ENCODE results near the gene MB. TPM values are rescaled to one million over a fixed set of nuclear protein-coding genes. Genes with fewer than 3 reads are reported as not detected.
"Not testable (repeated sequence)": the region's sequence is repeated elsewhere in the genome, so short reads cannot be mapped to it uniquely, and the experiment has no call there.

MB gene
- 10 to 100 TPM in 2 of 3 donors, 1 to 10 TPM in 1; 2.1 to 17.2 (median 13.4) TPM for total RNA-seq
- long read RNA-seq, donor 1, partial matches to known transcripts = 0 of 5 reads
- long read RNA-seq, donor 1, other reads (novel, unspliced or antisense) = 2 of 5 reads
- long read RNA-seq, donor 2, transcript MB-205 (4 exons, 582 nt) = major isoform, 10 of 11 reads
- long read RNA-seq, donor 2, partial matches to known transcripts = 1 of 11 reads
- long read RNA-seq, donor 2, other reads (novel, unspliced or antisense) = 0 of 11 reads

DNA sequence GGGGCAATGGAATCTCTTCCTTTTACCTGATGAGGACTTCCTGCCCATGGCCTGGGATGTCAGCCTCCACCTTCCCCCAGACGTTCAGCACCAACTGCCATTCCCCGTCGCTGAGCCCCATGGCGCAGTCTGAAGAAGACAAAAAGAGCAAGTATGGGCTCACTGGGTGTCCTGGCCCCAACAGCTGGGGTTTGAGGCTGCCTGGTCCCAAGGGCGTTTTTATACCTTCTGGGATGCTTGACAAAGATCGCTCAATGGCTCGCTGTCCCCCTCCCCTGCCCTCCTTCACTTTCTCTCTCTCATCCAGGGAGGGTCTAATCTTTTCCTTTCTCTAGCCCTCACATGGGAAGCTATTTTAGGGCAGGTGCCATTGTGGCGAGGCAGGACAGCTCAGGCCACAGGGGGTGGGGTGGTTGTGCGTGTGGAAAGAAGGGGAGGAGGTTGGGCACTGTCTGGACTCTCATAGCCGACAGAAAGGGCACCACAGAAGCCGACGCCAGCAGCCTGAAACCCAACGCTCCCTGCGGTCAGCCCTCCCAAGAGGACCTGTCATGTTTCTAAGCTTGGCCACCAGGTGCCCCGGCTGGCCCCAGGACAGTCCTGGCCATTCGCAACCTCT lies at the start of gene MB:
TSS of gene MB (minus strand) at position 193 of the 619 bp plus-strand sequence. CDS start at position 121, 72 bp downstream.
- no peak for ATAC-seq
- TF ChIP-seq, protein P1, sequence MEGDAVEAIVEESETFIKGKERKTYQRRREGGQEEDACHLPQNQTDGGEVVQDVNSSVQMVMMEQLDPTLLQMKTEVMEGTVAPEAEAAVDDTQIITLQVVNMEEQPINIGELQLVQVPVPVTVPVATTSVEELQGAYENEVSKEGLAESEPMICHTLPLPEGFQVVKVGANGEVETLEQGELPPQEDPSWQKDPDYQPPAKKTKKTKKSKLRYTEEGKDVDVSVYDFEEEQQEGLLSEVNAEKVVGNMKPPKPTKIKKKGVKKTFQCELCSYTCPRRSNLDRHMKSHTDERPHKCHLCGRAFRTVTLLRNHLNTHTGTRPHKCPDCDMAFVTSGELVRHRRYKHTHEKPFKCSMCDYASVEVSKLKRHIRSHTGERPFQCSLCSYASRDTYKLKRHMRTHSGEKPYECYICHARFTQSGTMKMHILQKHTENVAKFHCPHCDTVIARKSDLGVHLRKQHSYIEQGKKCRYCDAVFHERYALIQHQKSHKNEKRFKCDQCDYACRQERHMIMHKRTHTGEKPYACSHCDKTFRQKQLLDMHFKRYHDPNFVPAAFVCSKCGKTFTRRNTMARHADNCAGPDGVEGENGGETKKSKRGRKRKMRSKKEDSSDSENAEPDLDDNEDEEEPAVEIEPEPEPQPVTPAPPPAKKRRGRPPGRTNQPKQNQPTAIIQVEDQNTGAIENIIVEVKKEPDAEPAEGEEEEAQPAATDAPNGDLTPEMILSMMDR (IDR thresholded peaks at IDR 0.05) = no peak
- Histone ChIP-seq H3K9me3 (no peaks in the 10 kb centered on the region), H3K4me3 (no peak within 1 kb of the TSS), H3K4me1 (ENCODE audit: low read depth) (no peaks in the 10 kb centered on the region), H3K36me3 (ENCODE audit: low read depth) (no peaks in the 10 kb centered on the region)
- no peak for DNase-seq
- intact Hi-C loops (cut with DNase I, micrococcal nuclease) = no loop called here

DNA sequence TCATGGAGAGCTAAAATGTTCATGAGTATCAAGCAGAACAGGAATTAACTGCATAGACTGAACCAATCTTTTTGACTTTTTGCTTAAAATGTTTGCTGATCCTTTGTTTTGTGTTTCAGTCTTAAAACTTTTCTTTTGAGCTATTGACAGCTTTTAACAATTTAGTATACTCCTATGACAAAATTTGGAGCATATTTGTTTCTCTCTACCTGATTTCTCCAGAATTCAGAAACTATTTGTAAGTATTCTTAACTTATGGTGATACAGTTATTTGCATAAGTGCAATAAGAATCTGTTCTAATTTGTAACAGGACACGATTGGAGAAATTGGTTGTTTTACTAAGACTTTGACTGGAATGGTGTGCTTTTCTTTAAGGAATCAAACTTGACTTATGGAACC lies 49.6 kb upstream of the MB start:
- H3K4me1 ChIP-seq (ENCODE audit: low read depth); ATAC-seq; H3K36me3 ChIP-seq (ENCODE audit: low read depth); intact Hi-C loops (cut with DNase I, micrococcal nuclease); DNase-seq; H3K4me3 ChIP-seq; H3K9me3 ChIP-seq: not testable (repeated sequence)

DNA sequence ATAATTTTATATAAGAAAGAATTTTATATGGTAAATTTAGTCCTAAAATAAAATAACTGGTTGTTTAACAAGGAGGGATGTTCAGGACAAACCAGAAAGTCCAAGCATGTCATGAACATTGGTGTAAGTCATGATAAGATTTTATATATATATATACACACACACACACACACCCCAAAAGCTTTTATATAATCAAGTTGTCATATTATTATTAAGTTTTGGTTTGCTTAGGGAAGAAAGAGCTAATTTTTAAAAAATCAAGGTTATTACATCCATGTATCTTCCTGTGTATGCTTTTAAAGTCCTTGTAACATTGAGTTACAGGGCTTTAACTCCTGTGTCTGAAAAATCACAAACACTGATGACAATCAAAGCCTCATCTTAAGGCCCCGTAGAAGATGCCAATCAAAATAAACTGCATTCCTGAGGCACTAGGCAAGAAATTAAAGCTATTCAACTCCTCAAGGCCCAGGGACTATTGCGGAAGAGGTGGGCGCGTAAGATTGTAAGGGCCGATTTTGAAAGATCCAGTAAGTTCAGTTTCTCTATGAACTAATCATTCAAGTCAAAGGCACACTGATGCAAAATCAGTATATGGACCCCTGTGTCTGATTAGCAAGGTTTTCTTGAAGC lies 47.9 kb upstream of the MB start:
- no peak overlapping the region for H3K4me3 ChIP-seq
- ATAC-seq = no peak

DNA sequence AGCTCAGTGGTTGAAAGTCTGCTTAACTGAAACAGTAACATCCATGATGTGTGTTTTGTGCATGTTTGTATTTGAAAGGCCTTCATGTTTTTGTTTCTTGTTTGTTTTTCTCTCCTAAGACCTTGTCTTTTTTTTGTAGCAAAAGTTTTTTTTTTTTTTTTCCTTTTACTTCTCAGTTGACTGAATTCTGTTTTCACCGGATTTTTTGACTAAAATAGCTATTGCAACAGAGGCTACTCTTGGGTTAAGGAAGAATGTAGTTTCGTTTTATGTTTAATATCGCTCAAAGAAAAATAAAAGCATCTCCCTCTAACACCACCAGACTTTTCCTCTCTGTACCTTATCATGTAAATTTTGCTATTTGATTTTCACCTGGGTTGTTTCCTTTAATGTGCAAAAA lies 46.2 kb upstream of the MB start:
- Histone ChIP-seq H3K4me1 (ENCODE audit: low read depth) (peaks cover 16% of the 10 kb centered on the region), H3K9me3 (no peaks in the 10 kb centered on the region), H3K4me3 (no peak overlapping the region), H3K36me3 (ENCODE audit: low read depth) (no peaks in the 10 kb centered on the region)
- DNase-seq = no peak
- TF ChIP-seq, protein P1 (IDR thresholded peaks at IDR 0.05) = no peak
- intact Hi-C loops (cut with DNase I, micrococcal nuclease) = no loop called here
- ATAC-seq = no peak

More for the DNA sequence above, 47.9 kb upstream of the MB start:
- TF ChIP-seq, protein P1 (IDR thresholded peaks at IDR 0.05) = no peak
- no peaks in the 10 kb centered on the region for H3K9me3 ChIP-seq
- DNase-seq = no peak
- intact Hi-C loops (cut with DNase I, micrococcal nuclease) = no loop called here
- H3K36me3 ChIP-seq (ENCODE audit: low read depth) = no peaks in the 10 kb centered on the region
- H3K4me1 ChIP-seq (ENCODE audit: low read depth) = peaks cover 16% of the 10 kb centered on the region

DNA sequence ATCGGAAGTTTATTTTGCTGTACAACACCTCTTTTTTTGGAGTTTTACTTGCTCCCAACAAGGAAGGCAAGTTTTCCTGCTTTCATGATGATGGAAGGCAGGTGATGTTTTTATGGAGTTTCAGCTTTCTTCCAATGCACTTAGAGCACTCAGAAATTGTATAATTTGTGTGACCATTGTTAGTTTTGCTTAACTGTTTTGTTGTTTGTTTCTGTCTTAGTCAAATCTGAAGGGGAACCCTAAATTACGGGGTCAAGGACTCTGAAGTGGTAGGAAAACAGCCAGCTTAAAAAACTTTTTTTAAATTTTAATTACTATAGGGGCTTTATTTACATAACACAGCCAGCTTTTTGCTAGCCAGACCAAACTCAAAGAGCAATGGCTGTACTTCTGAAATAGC lies 45.8 kb upstream of the MB start:
- intact Hi-C loops (cut with DNase I, micrococcal nuclease) = no loop called here
- peaks cover 16% of the 10 kb centered on the region for H3K4me1 ChIP-seq (ENCODE audit: low read depth)
- H3K36me3 ChIP-seq (ENCODE audit: low read depth) = no peaks in the 10 kb centered on the region
- no peak for ATAC-seq
- TF ChIP-seq, protein P1 (IDR thresholded peaks at IDR 0.05) = no peak
- DNase-seq = no peak
- H3K9me3 ChIP-seq = no peaks in the 10 kb centered on the region
- H3K4me3 ChIP-seq = no peak overlapping the region

DNA sequence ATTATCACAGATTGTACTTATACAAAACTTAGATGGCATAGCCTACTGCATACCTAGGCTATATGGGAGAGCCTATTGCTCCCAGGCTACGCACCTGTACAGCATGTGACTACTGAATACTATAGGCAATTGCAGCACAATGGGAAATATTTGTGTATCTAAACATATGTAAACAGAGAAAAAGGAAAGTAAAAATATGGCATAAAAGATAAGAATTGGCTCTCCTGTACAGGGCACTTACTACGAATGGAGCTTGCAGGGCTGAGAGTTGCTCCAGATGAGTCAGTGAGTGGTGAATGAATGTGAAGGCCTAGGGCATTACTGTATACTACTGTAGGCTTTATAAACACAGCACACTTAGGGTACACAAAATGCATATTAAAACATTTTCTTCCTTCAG lies 44.3 kb upstream of the MB start:
- TF ChIP-seq, protein P1 (IDR thresholded peaks at IDR 0.05) = no peak
- H3K4me3 ChIP-seq = no peak overlapping the region
- H3K9me3 ChIP-seq = no peaks in the 10 kb centered on the region
- intact Hi-C loops (cut with DNase I, micrococcal nuclease) = no loop called here
- peaks cover 16% of the 10 kb centered on the region for H3K4me1 ChIP-seq (ENCODE audit: low read depth)
- peak; percentile 68 for ATAC-seq
- no peak for DNase-seq
- H3K36me3 ChIP-seq (ENCODE audit: low read depth) = peaks cover 6% of the 10 kb centered on the region

All from mucosa of descending colon (tissue), 3 donors.